HepG2 (cell line): Measurements from ENCODE around the gene MAJIN. TPM values are rescaled to one million over a fixed set of nuclear protein-coding genes. Genes with fewer than 3 reads are reported as not detected.
A peak's percentile ranks its signal among the peaks of the same experiment; 100 is the strongest.

ENCODE experiments used
- HDAC2 ChIP-seq: sonication (generic); formaldehyde crosslinking; IDR thresholded peaks from 2 replicates; pipeline ENCODE4 v1.4.0; 2020; ENCODE audit warnings: missing genetic modification reagents
- HMG20B ChIP-seq: conservative IDR thresholded peaks from 2 replicates; pipeline ENCODE4 v1.6.1; 2016; ENCODE audit warnings: missing genetic modification reagents, missing compliant biosample characterization
- HOXD1 ChIP-seq: sonication (generic); formaldehyde crosslinking; IDR thresholded peaks from 2 replicates; pipeline ENCODE4 v1.5.0; 2020; ENCODE audit warnings: missing genetic modification reagents
- KAT7 ChIP-seq: IDR thresholded peaks from 2 replicates; pipeline ENCODE4 v1.6.1; 2018; ENCODE audit warnings: borderline replicate concordance, missing compliant biosample characterization
- MAZ ChIP-seq, 2 experiments: sonication (generic) in 1 of 2; formaldehyde crosslinking in 1 of 2; IDR thresholded peaks; 2 replicates each; pipeline versions ENCODE4 v1.5.0 to v1.6.1; 2012 to 2020; ENCODE audit warnings: low read depth in 2 of 2, mild to moderate bottlenecking in 2 of 2, borderline replicate concordance in 1 of 2, improper control_type of control experiment in 1 of 2, low read length in 1 of 2, missing genetic modification reagents in 1 of 2, moderate library complexity in 1 of 2
- MTA1 ChIP-seq: sonication (generic); formaldehyde crosslinking; IDR thresholded peaks from 2 replicates; pipeline ENCODE4 v1.4.0; 2020; ENCODE audit warnings: missing genetic modification reagents, mild to moderate bottlenecking, borderline replicate concordance
- NR1H2 ChIP-seq: sonication (generic); formaldehyde crosslinking; IDR thresholded peaks from 2 replicates; pipeline ENCODE4 v1.8.1; 2022; ENCODE audit warnings: low read depth, missing genetic modification reagents, borderline replicate concordance
- POLR2G ChIP-seq: fragments of 200-400 bp; formaldehyde crosslinking; IDR thresholded peaks from 2 replicates; pipeline ENCODE4 v1.6.1; 2018; ENCODE audit warnings: mild to moderate bottlenecking, low read depth, low read length, moderate library complexity
- SMARCC2 ChIP-seq: fragments of 450-650 bp; IDR thresholded peaks from 2 replicates; pipeline ENCODE4 v1.6.1; 2017; ENCODE audit warnings: antibody characterized with exemption, mild to moderate bottlenecking
- SSRP1 ChIP-seq: IDR thresholded peaks from 2 replicates; pipeline ENCODE4 v1.6.1; 2016; ENCODE audit warnings: control low read depth
- TBL1XR1 ChIP-seq: fragments of 150-350 bp; IDR thresholded peaks from 2 replicates; pipeline ENCODE4 v1.6.1; 2014; ENCODE audit warnings: borderline replicate concordance, low read length; ENCODE audit not compliant: partially characterized antibody
- YEATS2 ChIP-seq: sonication (generic); formaldehyde crosslinking; IDR thresholded peaks from 2 replicates; pipeline ENCODE4 v1.4.0; 2020; ENCODE audit warnings: missing genetic modification reagents, borderline replicate concordance
- ZNF143 ChIP-seq: sonication (generic); formaldehyde crosslinking; IDR thresholded peaks from 2 replicates; pipeline ENCODE4 v1.4.0; 2020; ENCODE audit warnings: missing genetic modification reagents
- ZNF224 ChIP-seq: sonication (generic); formaldehyde crosslinking; IDR thresholded peaks from 2 replicates; pipeline ENCODE4 v1.5.0; 2020; ENCODE audit warnings: mild to moderate bottlenecking, missing genetic modification reagents
- ZNF251 ChIP-seq: sonication (generic); formaldehyde crosslinking; IDR thresholded peaks from 2 replicates; pipeline ENCODE4 v1.9.0; 2021; ENCODE audit warnings: mild to moderate bottlenecking, missing genetic modification reagents
- ZNF335 ChIP-seq: sonication (generic); formaldehyde crosslinking; IDR thresholded peaks from 2 replicates; pipeline ENCODE4 v1.4.0; 2020; ENCODE audit warnings: missing genetic modification reagents
- ZNF562 ChIP-seq: sonication (generic); formaldehyde crosslinking; IDR thresholded peaks from 2 replicates; pipeline ENCODE4 v1.8.0; 2022; ENCODE audit warnings: missing genetic modification reagents, borderline replicate concordance
- ZNF749 ChIP-seq: sonication (generic); formaldehyde crosslinking; IDR thresholded peaks from 2 replicates; pipeline ENCODE4 v1.8.0; 2022; ENCODE audit warnings: mild to moderate bottlenecking, missing genetic modification reagents, moderate library complexity, borderline replicate concordance
- polyA plus RNA-seq, 8 experiments: library from polyadenylated mRNA; depleted of rRNA in 3 of 8; stranded (reverse) in 7 of 8; unstranded in 1 of 8; fragments of >200 nt; fragmentation: Illumina TruSeq in 4 of 8; extraction: Trizol in 4 of 8; gene quantifications; 2 replicates each; pipeline versions ENCODE4 v1.2.1 to v1.2.3, GENCODE V29; 2011 to 2016; ENCODE audit warnings: low read depth in 4 of 8, missing spikeins in 1 of 8, mixed read lengths in 1 of 8; ENCODE audit not compliant: insufficient read depth in 1 of 8
- total RNA-seq, 5 experiments: library from RNA; depleted of rRNA; stranded (reverse); fragments of >200 nt; fragmentation: Illumina TruSeq; extraction: Trizol; gene quantifications; 2 replicates each; pipeline ENCODE4 v1.2.3, GENCODE V29; 2016; ENCODE audit warnings: low read depth in 1 of 5
- TF ChIP-seq, protein P1 (sequence below): sonication (generic); formaldehyde crosslinking; IDR thresholded peaks from 2 replicates; pipeline ENCODE4 v1.9.0; 2021; ENCODE audit warnings: missing genetic modification reagents, borderline replicate concordance
- TF ChIP-seq, protein P2 (sequence below): sonication (generic); formaldehyde crosslinking; IDR thresholded peaks from 2 replicates; pipeline ENCODE4 v1.5.0; 2020; ENCODE audit warnings: missing genetic modification reagents
- TF ChIP-seq, protein P3 (sequence below): IDR thresholded peaks from 2 replicates; pipeline ENCODE4 v1.6.1; 2012; ENCODE audit warnings: low read depth, low read length, improper control_type of control experiment
- TF ChIP-seq, protein P4 (sequence below): sonication (generic); formaldehyde crosslinking; IDR thresholded peaks from 2 replicates; pipeline ENCODE4 v1.5.1; 2020; ENCODE audit warnings: mild to moderate bottlenecking, missing genetic modification reagents, borderline replicate concordance

The MAJIN gene
- total and polyA plus RNA-seq, 2 of the 13 experiments (the other 11 are each of a cell fraction or from before 2014, with no cell fraction given) = not detected

DNA sequence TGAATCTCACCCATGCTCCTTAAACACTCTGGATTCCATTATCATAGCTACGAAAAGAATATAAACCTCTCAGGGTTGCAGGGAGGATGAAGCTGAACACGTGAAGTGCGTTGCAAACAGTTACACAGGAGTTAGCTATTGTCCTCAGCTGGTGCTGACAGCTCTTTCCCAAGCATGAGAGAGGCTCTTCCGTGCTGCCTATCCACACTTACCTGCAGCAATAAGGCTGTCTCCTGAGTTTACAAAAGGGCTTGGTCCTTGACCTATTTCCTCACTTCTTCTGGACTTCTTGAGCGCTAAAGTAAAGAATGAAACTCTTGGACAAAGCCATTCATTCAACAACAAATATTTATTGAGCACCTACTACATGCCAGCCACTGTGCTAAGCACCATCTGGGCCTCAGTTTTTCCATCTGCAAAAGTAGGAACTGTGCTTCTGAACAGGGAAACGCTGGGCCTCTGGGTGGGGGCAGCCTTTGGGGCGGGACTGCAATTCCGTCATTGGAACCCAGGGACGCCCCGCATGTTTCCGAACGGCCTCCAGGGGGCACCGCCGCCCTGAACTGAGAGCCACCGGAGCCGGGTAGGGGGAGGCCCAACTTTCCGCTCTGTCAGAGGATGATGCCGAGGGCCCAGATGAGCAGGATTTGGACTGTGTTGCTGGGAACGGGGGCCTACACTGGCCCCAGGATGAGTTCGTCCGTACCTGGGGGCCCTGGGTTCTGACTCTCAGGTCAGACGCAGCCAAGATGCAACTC lies 41.4 kb upstream of the MAJIN start (continued):
- TF ChIP-seq NR1H2 (CRISPR knock-in tag) = no peak
- TF ChIP-seq, protein P1, sequence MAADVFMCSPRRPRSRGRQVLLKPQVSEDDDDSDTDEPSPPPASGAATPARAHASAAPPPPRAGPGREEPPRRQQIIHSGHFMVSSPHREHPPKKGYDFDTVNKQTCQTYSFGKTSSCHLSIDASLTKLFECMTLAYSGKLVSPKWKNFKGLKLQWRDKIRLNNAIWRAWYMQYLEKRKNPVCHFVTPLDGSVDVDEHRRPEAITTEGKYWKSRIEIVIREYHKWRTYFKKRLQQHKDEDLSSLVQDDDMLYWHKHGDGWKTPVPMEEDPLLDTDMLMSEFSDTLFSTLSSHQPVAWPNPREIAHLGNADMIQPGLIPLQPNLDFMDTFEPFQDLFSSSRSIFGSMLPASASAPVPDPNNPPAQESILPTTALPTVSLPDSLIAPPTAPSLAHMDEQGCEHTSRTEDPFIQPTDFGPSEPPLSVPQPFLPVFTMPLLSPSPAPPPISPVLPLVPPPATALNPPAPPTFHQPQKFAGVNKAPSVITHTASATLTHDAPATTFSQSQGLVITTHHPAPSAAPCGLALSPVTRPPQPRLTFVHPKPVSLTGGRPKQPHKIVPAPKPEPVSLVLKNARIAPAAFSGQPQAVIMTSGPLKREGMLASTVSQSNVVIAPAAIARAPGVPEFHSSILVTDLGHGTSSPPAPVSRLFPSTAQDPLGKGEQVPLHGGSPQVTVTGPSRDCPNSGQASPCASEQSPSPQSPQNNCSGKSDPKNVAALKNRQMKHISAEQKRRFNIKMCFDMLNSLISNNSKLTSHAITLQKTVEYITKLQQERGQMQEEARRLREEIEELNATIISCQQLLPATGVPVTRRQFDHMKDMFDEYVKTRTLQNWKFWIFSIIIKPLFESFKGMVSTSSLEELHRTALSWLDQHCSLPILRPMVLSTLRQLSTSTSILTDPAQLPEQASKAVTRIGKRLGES = no peak
- TF ChIP-seq, protein P2, sequence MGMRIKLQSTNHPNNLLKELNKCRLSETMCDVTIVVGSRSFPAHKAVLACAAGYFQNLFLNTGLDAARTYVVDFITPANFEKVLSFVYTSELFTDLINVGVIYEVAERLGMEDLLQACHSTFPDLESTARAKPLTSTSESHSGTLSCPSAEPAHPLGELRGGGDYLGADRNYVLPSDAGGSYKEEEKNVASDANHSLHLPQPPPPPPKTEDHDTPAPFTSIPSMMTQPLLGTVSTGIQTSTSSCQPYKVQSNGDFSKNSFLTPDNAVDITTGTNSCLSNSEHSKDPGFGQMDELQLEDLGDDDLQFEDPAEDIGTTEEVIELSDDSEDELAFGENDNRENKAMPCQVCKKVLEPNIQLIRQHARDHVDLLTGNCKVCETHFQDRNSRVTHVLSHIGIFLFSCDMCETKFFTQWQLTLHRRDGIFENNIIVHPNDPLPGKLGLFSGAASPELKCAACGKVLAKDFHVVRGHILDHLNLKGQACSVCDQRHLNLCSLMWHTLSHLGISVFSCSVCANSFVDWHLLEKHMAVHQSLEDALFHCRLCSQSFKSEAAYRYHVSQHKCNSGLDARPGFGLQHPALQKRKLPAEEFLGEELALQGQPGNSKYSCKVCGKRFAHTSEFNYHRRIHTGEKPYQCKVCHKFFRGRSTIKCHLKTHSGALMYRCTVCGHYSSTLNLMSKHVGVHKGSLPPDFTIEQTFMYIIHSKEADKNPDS (CRISPR knock-in tag) = no peak
- no peak; the same call in 1 of the 2 replicates for TF ChIP-seq HDAC2
- no peak for TF ChIP-seq ZNF562
- no peak for TF ChIP-seq YEATS2 (CRISPR knock-in tag)
- TF ChIP-seq, protein P3, sequence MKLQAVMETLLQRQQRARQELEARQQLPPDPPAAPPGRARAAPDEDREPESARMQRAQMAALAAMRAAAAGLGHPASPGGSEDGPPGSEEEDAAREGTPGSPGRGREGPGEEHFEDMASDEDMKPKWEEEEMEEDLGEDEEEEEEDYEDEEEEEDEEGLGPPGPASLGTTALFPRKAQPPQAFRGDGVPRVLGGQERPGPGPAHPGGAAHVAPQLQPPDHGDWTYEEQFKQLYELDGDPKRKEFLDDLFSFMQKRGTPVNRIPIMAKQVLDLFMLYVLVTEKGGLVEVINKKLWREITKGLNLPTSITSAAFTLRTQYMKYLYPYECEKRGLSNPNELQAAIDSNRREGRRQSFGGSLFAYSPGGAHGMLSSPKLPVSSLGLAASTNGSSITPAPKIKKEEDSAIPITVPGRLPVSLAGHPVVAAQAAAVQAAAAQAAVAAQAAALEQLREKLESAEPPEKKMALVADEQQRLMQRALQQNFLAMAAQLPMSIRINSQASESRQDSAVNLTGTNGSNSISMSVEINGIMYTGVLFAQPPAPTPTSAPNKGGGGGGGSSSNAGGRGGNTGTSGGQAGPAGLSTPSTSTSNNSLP = no peak
- TF ChIP-seq TBL1XR1 = no peak
- no peak for TF ChIP-seq POLR2G
- no peak for TF ChIP-seq HMG20B (CRISPR knock-in tag)
- TF ChIP-seq, protein P4, sequence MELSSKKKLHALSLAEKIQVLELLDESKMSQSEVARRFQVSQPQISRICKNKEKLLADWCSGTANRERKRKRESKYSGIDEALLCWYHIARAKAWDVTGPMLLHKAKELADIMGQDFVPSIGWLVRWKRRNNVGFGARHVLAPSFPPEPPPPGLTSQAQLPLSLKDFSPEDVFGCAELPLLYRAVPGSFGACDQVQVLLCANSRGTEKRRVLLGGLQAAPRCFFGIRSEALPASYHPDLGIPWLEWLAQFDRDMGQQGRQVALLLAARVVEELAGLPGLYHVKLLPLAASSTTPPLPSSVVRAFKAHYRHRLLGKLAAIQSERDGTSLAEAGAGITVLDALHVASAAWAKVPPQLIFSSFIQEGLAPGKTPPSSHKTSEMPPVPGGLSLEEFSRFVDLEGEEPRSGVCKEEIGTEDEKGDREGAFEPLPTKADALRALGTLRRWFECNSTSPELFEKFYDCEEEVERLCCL = no peak
- TF ChIP-seq ZNF143 = no peak
- TF ChIP-seq SMARCC2 = no peak
- TF ChIP-seq ZNF251 (CRISPR knock-in tag) = no peak
- no peak for TF ChIP-seq KAT7 (CRISPR knock-in tag)
- no peak for TF ChIP-seq HOXD1
- no peak for TF ChIP-seq SSRP1
- TF ChIP-seq ZNF749 (CRISPR knock-in tag) = no peak
- no peak for TF ChIP-seq ZNF335 (CRISPR knock-in tag)
- TF ChIP-seq MTA1 (CRISPR knock-in tag) = no peak
- no peak for TF ChIP-seq ZNF224
- 0 out of 2 replicates have a peak, but pooled peaks have one; percentile 45 for TF ChIP-seq MAZ (IDR thresholded peaks at IDR 0.05; ENCODE audit: borderline replicate concordance, low read depth, low read length)
- TF ChIP-seq MAZ (CRISPR knock-in tag; IDR thresholded peaks at IDR 0.05; ENCODE audit: low read depth) = no peak; the same call in 1 of the 2 replicates
